ENCODE measurements around the gene ORM2. TPM values are rescaled to one million over a fixed set of nuclear protein-coding genes. Genes with fewer than 3 reads are reported as not detected.

ORM2 gene
- total RNA-seq, 3 donors from 2014 or later (not counting 1 experiment from before 2014, with no cell fraction given), result not detected

DNA sequence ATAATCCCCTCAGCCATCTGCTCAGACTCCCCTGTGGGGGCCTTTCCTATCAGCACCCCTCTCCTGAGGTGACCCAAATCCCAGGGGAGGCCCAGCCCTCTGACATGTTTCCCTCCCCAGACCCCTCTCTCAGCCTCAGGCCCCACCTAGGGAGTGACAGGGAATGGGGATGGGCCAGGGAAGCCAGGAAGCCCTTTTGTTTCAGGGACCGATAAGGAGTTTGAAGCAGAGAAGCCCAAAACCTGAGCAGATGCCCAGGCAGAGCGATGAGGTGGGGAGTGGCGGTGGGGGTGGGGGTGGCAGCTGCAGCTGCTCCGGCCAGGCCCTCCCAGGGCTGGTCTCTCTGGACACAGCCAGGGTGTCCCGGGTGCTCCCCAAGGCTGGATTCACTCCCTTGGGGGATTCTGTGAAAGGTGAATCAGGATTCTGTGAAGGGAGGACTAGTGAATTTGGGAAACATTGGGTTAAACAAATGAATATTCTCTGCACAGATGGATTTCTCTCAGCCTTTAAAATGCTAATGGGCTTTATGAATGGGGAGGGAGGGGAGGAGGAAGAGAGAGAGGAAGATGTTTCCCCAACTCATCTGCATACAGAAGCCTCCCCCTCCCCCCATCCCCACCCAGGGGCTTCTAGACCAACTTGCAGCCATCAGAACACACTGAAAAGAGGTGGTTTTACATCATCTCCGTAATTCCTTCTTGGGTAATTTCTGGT lies 40.7 kb downstream of the ORM2 start:
- Histone ChIP-seq H3K27ac (ENCODE audit: low read length) (peak overlapping the region; percentile 100), H3K4me3 (ENCODE audit: low read length) (no peak overlapping the region), H3K36me3 (ENCODE audit: control insufficient read depth, insufficient read depth, low read length) (peaks cover 80% of the 10 kb centered on the region), H3K27me3 (ENCODE audit: control insufficient read depth, insufficient read depth, low read length) (no peaks in the 10 kb centered on the region), H3K9me3 (ENCODE audit: control insufficient read depth, insufficient read depth, low read length) (no peaks in the 10 kb centered on the region), H3K4me1 (ENCODE audit: control insufficient read depth, insufficient read depth, low read length) (peaks cover 96% of the 10 kb centered on the region)
- TF ChIP-seq, protein P1, sequence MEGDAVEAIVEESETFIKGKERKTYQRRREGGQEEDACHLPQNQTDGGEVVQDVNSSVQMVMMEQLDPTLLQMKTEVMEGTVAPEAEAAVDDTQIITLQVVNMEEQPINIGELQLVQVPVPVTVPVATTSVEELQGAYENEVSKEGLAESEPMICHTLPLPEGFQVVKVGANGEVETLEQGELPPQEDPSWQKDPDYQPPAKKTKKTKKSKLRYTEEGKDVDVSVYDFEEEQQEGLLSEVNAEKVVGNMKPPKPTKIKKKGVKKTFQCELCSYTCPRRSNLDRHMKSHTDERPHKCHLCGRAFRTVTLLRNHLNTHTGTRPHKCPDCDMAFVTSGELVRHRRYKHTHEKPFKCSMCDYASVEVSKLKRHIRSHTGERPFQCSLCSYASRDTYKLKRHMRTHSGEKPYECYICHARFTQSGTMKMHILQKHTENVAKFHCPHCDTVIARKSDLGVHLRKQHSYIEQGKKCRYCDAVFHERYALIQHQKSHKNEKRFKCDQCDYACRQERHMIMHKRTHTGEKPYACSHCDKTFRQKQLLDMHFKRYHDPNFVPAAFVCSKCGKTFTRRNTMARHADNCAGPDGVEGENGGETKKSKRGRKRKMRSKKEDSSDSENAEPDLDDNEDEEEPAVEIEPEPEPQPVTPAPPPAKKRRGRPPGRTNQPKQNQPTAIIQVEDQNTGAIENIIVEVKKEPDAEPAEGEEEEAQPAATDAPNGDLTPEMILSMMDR (IDR thresholded peaks at IDR 0.05), result no peak
- peak overlapping the region; percentile 79 to 86 for H3K27ac Mint-ChIP-seq
- 66% methylated on average over 6 of the region's 6 CpGs for WGBS (ENCODE audit: insufficient coverage)
- peaks cover 0 to 3% of the 10 kb centered on the region in 2 donors for H3K9me3 Mint-ChIP-seq
- DNase-seq (no peak), ATAC-seq (no peak)
- no peaks in the 10 kb centered on the region for H3K27me3 Mint-ChIP-seq (ENCODE audit: low read depth in 2 of 2)
- intact Hi-C loops (cut with micrococcal nuclease), result no loop called here
- H3K36me3 Mint-ChIP-seq, result peaks cover 4% of the 10 kb centered on the region
- peak overlapping the region; percentile 68 for H3K4me3 Mint-ChIP-seq
- peaks cover 48 to 80% of the 10 kb centered on the region in 2 donors for H3K4me1 Mint-ChIP-seq

DNA sequence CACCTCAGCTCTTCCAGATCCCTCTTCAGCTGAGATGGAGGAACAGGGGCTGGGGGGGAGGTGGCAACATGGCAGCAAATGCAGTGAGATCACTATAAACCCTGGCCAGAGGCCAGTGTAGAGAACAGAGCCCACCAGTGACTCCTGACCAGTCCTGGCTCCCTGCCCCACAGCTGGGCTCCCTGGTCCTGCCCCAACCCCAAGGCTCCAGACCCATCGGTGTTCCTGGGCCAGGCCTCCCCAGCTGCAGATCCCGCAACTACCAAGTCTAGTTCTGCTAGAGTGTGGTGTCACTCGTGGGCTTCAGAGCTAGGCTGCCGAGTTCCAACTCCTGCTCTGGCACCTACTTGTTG lies 41.3 kb downstream of the ORM2 start:
- Mint-ChIP-seq H3K27ac (peak overlapping the region; percentile 79 to 86), H3K4me3 (peak overlapping the region; percentile 68), H3K27me3 (ENCODE audit: low read depth in 2 of 2) (no peaks in the 10 kb centered on the region), H3K36me3 (peaks cover 4% of the 10 kb centered on the region), H3K4me1 (peaks cover 52 to 85% of the 10 kb centered on the region in 2 donors), H3K9me3 (peaks cover 0 to 3% of the 10 kb centered on the region in 2 donors)
- Histone ChIP-seq H3K4me3 (ENCODE audit: low read length) (no peak overlapping the region), H3K36me3 (ENCODE audit: control insufficient read depth, insufficient read depth, low read length) (peaks cover 78% of the 10 kb centered on the region), H3K27me3 (ENCODE audit: control insufficient read depth, insufficient read depth, low read length) (no peaks in the 10 kb centered on the region), H3K27ac (ENCODE audit: low read length) (peak overlapping the region; percentile 100), H3K4me1 (ENCODE audit: control insufficient read depth, insufficient read depth, low read length) (peaks cover 97% of the 10 kb centered on the region), H3K9me3 (ENCODE audit: control insufficient read depth, insufficient read depth, low read length) (no peaks in the 10 kb centered on the region)
- no peak for DNase-seq
- ATAC-seq, result no peak
- TF ChIP-seq, protein P1 (IDR thresholded peaks at IDR 0.05), result no peak
- 60% methylated on average over 4 of the region's 4 CpGs for WGBS (ENCODE audit: insufficient coverage)
- intact Hi-C loops (cut with micrococcal nuclease), result no loop called here

DNA sequence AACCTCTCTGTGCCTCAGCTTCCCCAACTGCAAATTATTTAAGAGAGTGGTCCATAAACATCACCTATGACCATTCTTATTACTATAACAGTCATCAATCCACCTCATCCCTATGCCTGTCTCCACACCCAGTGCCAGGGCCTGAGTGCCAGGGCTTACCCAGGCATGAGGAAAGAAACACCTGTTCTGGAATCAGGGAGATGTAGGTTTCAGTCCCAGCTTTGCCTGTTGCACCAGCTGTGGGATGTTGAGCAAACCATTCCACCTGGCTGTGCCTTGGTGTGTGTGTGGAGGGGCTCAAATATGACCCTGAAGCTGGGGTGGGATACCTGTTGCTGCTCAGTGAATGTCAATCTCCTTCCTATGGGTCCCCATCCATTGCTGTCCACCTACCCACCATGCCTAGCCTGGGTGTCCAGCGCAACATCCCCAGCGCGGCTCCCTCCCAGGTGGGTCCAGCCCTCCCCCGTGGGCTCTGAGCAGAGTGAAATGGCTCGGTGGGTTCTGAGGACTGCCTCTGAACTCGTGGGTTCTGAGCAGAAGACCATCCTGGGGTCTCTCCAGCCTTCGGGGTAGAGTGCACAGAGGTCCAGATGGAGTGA lies 41.8 kb downstream of the ORM2 start:
- H3K27ac Mint-ChIP-seq, result peak overlapping the region; percentile 79 to 86
- peaks cover 4% of the 10 kb centered on the region for H3K36me3 Mint-ChIP-seq
- TF ChIP-seq, protein P1 (IDR thresholded peaks at IDR 0.05), result no peak
- no peaks in the 10 kb centered on the region for H3K27me3 Mint-ChIP-seq (ENCODE audit: low read depth in 2 of 2)
- H3K4me1 Mint-ChIP-seq, result peaks cover 49 to 83% of the 10 kb centered on the region in 2 donors
- Histone ChIP-seq H3K27me3 (ENCODE audit: control insufficient read depth, insufficient read depth, low read length) (no peaks in the 10 kb centered on the region), H3K27ac (ENCODE audit: low read length) (peak overlapping the region; percentile 100), H3K9me3 (ENCODE audit: control insufficient read depth, insufficient read depth, low read length) (no peaks in the 10 kb centered on the region), H3K4me3 (ENCODE audit: low read length) (peak overlapping the region; percentile 0), H3K36me3 (ENCODE audit: control insufficient read depth, insufficient read depth, low read length) (peaks cover 81% of the 10 kb centered on the region), H3K4me1 (ENCODE audit: control insufficient read depth, insufficient read depth, low read length) (peaks cover 96% of the 10 kb centered on the region)
- intact Hi-C loops (cut with micrococcal nuclease), result no loop called here
- ATAC-seq (no peak), DNase-seq (no peak)
- H3K9me3 Mint-ChIP-seq, result peaks cover 0 to 3% of the 10 kb centered on the region in 2 donors
- H3K4me3 Mint-ChIP-seq, result peak overlapping the region; percentile 68
- WGBS (ENCODE audit: insufficient coverage), result 31% methylated on average over 7 of the region's 7 CpGs

Data from natural killer cell (primary cell).